GM12892 (cell line): Measurements from ENCODE around the gene UBQLN4.

Source experiments
- POLR2A ChIP-seq: IDR thresholded peaks from 2 replicates; pipeline ENCODE4 v1.6.1; 2011; ENCODE audit warnings: low read depth, low read length, control low read depth
- POLR2AphosphoS5 ChIP-seq: IDR thresholded peaks from 2 replicates; pipeline ENCODE4 v1.6.1; 2011; ENCODE audit warnings: low read depth, low read length, control low read depth

- no peak for TF ChIP-seq POLR2A
- TF ChIP-seq POLR2AphosphoS5 = no peak
Measured at GRCh38 chr1:156099282-156099681, 45.7 kb upstream of the UBQLN4 start.
